Epithelial cell of esophagus (primary cell): ENCODE results near the gene TMEM131L.
A peak's percentile ranks its signal among the peaks of the same experiment; 100 is the strongest.

Source experiments
- DNase-seq: peaks from one replicate; pipeline ENCODE4 v3.0.0; 2010; ENCODE audit warnings: low read depth
- H3K4me3 ChIP-seq: 2 replicates; pipeline ENCODE4 v1.5.1; 2011; ENCODE audit warnings: mild to moderate bottlenecking, low read length, control low read depth
- TF ChIP-seq, protein P1 (sequence below): IDR thresholded peaks from 2 replicates; pipeline ENCODE4 v1.5.1; 2011; ENCODE audit warnings: low read depth, mild to moderate bottlenecking, low read length, control low read depth, inconsistent platforms; ENCODE audit not compliant: insufficient read depth; ENCODE audit errors: missing control alignments

Gene TMEM131L

DNA sequence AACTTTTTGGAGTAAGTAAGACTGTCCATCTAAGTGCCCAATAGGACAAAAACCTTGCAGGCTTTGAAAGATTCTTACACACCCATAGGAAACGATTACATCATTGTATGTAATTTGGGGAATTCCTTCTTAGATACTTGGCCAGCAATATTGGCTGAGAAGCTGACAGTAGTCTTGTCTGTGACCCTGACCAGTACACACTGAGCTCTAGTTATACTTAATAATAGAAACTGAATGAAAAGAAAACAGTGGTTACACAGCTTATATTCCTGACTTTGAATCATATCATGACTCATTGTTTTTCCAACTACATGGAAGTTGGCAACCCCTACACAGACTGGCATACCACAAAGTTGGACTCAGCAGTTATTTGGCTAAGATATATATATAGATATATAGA lies 210.8 kb downstream of the TMEM131L start:
- TF ChIP-seq, protein P1, sequence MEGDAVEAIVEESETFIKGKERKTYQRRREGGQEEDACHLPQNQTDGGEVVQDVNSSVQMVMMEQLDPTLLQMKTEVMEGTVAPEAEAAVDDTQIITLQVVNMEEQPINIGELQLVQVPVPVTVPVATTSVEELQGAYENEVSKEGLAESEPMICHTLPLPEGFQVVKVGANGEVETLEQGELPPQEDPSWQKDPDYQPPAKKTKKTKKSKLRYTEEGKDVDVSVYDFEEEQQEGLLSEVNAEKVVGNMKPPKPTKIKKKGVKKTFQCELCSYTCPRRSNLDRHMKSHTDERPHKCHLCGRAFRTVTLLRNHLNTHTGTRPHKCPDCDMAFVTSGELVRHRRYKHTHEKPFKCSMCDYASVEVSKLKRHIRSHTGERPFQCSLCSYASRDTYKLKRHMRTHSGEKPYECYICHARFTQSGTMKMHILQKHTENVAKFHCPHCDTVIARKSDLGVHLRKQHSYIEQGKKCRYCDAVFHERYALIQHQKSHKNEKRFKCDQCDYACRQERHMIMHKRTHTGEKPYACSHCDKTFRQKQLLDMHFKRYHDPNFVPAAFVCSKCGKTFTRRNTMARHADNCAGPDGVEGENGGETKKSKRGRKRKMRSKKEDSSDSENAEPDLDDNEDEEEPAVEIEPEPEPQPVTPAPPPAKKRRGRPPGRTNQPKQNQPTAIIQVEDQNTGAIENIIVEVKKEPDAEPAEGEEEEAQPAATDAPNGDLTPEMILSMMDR = no peak
- H3K4me3 ChIP-seq = no peak overlapping the region
- DNase-seq = peak; percentile 91

DNA sequence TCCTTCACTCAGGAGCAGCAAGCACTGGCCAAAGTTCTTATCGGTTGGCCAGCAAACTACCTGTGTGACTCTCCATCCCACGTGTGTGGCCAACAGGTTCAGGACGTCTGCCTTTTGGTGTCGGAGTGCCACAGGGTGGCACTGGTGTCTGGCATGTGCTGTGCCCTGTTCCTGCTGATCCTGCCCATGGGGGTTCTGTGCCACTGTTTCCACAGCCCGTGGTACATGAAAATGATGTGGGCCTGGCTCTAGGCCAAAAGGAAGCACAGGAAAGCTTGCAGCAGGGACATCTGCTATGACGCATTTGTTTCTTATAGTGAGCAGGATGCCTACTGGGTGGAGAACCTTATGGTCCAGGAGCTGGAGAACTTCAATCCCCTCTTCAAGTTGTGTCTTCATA lies 213.3 kb downstream of the TMEM131L start:
- no peak overlapping the region for H3K4me3 ChIP-seq
- no peak for DNase-seq
- TF ChIP-seq, protein P1 = no peak

DNA sequence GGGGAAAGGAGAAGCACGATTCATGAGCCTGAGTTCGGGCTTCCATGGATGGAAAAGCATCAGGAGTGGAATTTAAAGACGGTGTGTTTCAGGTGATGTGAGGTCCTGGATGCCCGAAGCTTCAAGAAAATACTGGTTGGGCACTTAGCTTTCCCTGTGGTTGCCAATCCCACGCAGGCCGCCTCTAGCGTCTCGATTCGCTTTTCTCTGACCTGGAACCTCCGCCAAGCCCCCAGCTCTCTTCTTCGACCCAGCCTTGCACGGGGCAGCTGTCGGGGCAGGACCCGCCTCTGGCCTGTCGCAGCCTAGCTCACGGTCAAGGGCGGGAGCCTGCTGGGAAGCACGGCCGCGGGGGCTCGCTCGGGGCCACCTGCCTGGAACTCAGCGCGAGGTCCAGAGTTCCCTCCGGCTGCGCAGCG lies 217.6 kb downstream of the TMEM131L start:
- TF ChIP-seq, protein P1 = no peak
- DNase-seq = no peak
- H3K4me3 ChIP-seq = peak overlapping the region; percentile 51

DNA sequence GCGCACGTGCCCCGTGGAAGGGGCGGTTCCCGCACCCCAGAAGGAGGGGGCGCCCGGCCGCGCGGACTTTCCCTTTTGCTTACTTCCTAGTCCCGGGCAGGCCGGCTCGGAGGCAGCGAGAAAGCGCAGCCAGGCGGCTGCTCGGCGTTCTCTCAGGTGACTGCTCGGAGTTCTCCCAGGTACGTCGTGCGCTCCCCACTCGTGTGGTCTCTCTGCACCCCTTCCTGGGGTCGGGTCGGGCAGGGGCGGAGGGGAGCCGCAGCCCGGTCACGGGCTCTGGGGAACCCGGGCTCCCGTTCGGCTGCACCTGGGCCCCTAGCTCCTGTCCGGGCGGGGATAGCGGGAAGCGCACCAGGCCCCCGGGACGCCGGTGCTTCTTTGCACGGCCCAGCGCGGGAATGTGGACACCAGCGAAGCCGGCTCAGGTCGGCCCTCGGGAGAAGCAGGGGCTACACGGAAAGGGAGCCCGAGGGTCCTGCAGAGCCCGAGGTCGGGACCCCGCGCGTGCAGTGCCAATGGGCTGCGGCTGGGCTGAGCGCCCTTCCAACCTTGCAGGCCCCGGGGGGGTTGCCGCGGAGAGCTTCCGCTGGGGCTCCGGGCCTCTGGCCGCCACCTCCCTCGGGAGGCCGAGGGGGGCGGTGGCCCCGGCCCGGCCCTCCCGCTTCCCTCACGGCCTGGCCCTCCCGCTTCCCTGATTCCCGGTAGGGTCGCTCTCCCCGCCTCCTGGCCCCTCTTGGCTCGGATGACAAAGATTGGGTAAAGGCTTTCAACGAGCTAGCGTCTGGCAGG lies 218.2 kb downstream of the TMEM131L start, which contains the start of gene TLR2:
Gene TLR2 (plus strand): TSS at position 99 of the 789 bp plus-strand sequence. CDS start 18,628 bp downstream, outside the sequence.
- H3K4me3 ChIP-seq = peak within 1 kb of the TSS; percentile 51
- TF ChIP-seq, protein P1 = no peak
- peak; percentile 65 for DNase-seq

DNA sequence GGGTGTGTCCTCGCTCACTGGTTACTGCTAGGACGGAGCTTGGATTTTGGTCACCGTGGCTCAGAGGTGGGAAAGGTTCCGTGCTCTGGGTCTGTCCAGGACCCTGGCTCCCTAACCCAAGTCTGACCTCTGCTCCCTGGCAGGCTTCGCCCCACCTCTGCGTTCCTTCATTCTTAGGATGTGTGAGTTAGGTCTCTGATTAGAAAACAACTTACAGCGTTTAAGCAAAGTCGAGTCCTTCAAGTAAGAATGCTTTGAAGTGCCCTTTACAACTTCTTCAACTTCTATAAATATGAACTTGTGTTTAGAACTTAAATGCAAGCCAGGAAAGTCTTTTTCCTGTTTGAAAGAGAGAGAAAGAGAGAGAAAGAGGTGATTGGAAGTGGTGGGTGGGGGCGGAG lies 218.8 kb downstream of the TMEM131L start:
- DNase-seq = peak; percentile 31
- TF ChIP-seq, protein P1 = no peak
- peak overlapping the region; percentile 51 for H3K4me3 ChIP-seq
